ENCODE data around the gene BACH2.
"Not testable (repeated sequence)": the region's sequence is repeated elsewhere in the genome, so short reads cannot be mapped to it uniquely, and the experiment has no call there.

BACH2 gene

GRCh38 chr6:90296341-90297114 lies at the start of gene BACH2:
TSS of gene BACH2 (minus strand) at chr6:90296843. CDS start at chr6:90008844, 287,999 bp downstream.
- DNase-seq (ENCODE audit: low read depth, low spot score): peak; percentile 85

DNA sequence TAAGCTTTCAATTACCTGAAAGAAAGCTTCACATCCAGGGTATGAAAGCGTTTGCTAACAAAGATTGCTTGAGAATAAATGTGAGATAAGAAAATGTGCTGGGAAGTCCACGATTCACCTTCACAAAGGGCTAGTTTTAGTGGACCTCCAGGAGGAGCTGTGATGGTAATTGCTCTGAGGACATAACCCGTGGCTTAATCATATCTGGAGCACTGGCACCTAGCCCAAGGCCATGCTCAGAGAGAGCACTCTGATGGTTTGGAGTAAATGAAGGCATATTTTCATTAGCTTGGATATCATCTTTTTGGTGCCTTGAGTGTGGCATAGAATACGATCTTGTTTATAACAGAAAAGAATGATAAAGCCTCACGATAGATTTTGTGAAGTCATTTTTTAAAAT lies 46.9 kb upstream of the BACH2 start:
- no peak for DNase-seq (ENCODE audit: low read depth, low spot score)

- no peak for DNase-seq (ENCODE audit: low read depth, low spot score)
Measured at GRCh38 chr6:90338409-90338808, 41.8 kb upstream of the BACH2 start.

GRCh38 chr6:90336388-90336947 lies 39.8 kb upstream of the BACH2 start:
- DNase-seq (ENCODE audit: low read depth, low spot score): no peak

DNA sequence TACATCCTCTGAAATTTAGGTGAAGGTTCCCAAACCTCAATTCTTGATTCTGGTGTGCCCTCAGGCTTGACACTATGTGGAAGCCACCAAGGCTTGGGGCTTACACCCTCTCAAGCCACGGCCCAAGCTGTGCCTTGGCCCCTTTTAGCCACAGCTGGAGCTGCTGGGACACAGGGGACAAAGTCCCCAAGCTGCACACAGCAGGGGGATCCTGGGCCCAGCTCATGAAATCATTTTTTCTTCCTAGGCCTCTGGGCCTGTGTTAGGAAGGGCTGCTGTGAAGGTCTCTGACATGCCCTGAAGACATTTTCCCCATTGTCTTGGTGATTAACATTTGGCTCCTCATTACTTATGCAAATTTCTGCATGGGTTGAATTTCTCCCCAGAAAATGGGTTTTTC lies 37.3 kb upstream of the BACH2 start:
- DNase-seq (ENCODE audit: low read depth, low spot score): no peak

DNA sequence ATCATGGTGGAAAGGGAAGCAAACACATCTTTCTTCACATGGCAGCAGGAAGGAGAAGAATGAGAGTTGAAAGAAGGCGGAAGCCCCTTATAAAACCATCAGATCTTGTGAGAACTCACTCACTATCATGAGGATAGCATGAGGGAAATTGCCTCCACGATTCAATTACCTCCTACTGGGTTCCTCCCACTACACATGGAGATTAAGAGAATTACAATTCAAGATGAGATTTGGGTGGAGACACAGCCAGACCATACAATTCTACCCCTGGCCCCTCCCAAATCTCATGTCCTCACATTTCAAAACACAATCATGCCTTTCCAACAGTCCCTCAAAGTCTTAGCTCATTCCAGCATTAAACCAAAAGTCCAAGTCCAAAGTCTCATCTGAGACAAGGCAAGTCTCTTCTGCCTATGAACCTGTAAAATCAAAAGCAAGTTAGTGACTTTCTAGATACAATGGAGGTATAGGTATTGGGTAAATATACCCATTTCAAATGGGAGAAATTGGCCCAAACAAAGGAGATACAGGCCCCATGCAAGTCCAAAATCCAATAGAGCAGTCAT lies 36.4 kb upstream of the BACH2 start:
- not testable (repeated sequence) for DNase-seq (ENCODE audit: low read depth, low spot score)

GRCh38 chr6:90329386-90330077 lies 32.9 kb upstream of the BACH2 start:
- DNase-seq (ENCODE audit: low read depth, low spot score): no peak

- no peak for DNase-seq (ENCODE audit: low read depth, low spot score)
Measured at GRCh38 chr6:90328004-90328403, 31.4 kb upstream of the BACH2 start.

DNA sequence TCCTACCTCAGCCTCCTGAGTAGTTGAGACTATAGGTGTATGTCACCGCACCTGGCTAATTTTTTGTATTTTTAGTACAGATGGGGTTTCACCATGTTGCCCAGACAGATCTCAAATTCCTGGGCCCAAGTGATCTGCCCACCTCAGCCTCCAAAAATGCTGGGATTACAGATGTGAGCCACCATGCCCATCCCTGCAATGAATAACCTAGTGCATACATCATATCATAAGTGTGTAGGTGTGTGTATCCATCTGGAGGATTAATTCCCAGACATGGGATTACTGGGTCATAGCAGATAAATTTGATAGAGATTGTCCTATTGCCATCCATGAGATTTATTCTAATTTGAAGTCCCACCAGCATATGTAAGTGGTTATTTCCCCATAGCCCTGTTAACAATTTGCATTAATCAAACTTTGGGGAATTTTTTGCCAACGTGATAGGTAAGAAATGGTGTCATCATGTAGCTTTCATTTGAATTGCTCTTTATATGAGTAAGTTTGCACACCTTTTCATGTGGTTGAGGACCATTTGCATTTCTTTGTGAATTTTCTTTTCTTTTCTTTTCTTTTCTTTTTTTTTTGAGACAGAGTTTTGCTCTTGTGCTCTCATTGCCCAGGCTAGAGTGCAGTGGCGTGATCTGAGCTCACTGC lies 29.9 kb upstream of the BACH2 start:
- no peak for DNase-seq (ENCODE audit: low read depth, low spot score)

- no peak for DNase-seq (ENCODE audit: low read depth, low spot score)
Measured at GRCh38 chr6:90323706-90324105, 27.1 kb upstream of the BACH2 start.

- no peak for DNase-seq (ENCODE audit: low read depth, low spot score)
Measured at GRCh38 chr6:90322976-90323474, 26.4 kb upstream of the BACH2 start.

- no peak for DNase-seq (ENCODE audit: low read depth, low spot score)
Measured at GRCh38 chr6:90319979-90320685, 23.5 kb upstream of the BACH2 start.

DNA sequence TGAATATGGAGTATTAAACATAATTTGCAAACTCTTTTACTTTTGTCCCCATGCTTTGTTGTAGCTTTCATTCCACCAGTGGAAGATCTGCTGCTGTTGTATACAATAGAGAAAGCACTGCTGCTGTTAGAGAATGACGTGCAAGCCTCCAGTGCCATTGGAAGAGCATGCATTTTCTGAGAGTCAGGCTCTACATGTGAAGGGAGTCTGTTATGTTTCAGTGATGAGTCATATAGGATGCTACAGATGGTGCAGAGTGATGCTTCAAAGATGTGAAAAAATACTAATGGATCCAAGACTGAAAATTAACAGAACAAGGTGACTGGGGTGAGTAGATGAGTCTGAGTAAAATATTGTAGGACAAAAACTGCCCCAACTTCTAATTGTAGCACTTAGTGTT lies 22.4 kb upstream of the BACH2 start:
- no peak for DNase-seq (ENCODE audit: low read depth, low spot score)

DNA sequence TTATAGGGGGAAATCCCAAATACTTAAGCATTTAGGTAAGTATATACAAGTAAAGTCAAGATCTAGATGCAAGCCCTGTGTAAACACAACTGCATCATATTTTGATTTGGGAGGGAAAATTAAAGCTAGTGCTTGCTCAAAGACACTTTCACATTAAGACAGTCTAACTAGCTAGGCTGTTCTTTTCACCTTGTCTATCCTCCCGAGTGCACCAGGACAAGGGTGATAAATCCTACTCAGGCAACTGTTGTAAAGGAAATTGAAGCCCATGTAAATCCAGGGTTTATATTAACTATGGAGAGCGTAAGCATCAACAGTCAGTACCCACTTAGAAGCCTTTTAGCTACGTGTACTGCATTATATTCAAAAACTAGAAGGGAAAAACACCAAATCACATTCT lies 19.3 kb upstream of the BACH2 start:
- no peak for DNase-seq (ENCODE audit: low read depth, low spot score)

GRCh38 chr6:90315354-90315950 lies 18.8 kb upstream of the BACH2 start:
- DNase-seq (ENCODE audit: low read depth, low spot score): no peak

- DNase-seq (ENCODE audit: low read depth, low spot score): no peak
Measured at GRCh38 chr6:90314514-90314913, 17.9 kb upstream of the BACH2 start.

- no peak for DNase-seq (ENCODE audit: low read depth, low spot score)
Measured at GRCh38 chr6:90311569-90311968, 14.9 kb upstream of the BACH2 start.

DNA sequence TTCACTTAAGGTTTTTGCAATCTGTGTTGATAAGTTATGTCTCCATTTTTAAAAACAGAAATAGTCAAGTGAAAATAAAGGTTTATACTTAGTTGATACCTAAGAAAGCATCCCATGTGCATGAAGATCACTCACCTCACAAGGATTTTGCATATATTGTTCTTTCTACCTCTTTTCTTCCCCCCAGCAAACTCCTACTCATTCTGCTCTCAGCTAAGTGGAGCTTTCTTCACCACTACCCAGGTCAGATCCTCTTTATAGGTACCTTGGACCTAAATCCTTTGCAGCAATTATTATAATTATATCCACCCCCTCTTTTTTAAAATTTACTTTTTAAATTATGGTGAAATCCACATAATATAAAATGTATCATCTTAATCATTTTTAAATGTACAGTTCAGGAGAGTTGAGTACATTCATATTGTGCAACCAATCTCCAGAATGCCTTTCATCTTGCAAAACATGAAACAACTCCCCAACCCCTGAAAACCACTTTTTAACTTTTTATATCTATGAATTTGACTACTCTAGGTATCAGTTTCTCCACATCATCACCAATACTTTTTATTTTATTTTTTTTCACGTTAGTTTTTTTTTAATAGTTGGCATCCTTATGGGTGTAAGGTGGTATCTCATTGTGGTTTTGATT lies 9.3 kb upstream of the BACH2 start:
- DNase-seq (ENCODE audit: low read depth, low spot score): no peak

DNA sequence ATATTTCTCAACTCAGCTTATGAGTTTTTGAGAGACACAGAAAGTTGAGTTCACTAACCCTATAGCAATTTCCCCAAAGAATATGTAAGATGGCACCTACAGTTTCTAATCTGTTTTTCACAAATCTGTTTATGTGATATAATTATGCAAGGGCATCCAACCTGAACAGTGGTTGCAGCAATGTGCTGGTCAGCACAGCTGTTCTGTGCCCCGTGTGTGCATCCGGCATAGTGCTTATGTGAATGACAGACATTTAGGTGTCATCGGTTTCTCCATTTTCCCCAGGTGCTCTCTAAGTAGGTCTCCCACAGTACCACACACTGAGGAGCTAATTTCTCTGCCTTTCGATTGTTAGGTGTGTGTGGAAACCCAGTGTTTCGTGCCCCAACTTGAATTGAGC lies 7.7 kb upstream of the BACH2 start:
- DNase-seq (ENCODE audit: low read depth, low spot score): no peak

- no peak for DNase-seq (ENCODE audit: low read depth, low spot score)
Measured at GRCh38 chr6:90303039-90303438, 6.4 kb upstream of the BACH2 start.

All from activated naive CD8-positive, alpha-beta T cell treated with anti-CD3 and anti-CD28 coated beads, Interleukin-2, amount 50 U/mL, for 16 hours (primary cell).